Measurements from ENCODE around the gene IFT74. TPM values are rescaled to one million over a fixed set of nuclear protein-coding genes. Genes with fewer than 3 reads are reported as not detected.

The IFT74 gene
- total RNA-seq, 2 donors from 2014 or later = 4.7 to 8.9 TPM

DNA sequence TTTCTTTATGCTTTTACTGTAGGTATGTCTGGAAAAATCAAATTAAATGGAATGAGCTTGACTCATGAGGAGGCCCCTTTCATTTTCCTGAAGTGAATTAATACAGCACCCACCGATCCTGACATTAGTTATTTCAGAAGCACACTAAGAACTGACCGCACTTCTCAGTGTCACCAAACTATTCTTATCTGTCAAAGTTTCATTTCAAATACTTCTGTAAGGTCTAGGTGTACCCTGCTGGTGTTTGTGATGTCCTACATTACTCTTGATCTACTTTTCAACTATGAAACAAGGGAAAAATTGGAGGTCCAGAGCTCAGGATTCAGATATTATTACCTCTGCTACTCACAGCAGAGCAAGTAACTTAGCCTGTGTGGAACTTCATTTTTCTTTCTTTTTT is 151.0 kb downstream of the IFT74 start:
- Mint-ChIP-seq H3K4me1 (no peaks in the 10 kb centered on the region), H3K27ac (no peak overlapping the region), H3K27me3 (peaks cover 11% of the 10 kb centered on the region), H3K4me3 (no peak overlapping the region), H3K36me3 (ENCODE audit: low read depth) (no peaks in the 10 kb centered on the region)
- ATAC-seq = no peak
- DNase-seq = no peak
- no peaks in the 10 kb centered on the region for H3K9me3 ChIP-seq (ENCODE audit: control insufficient read depth, low read length, poor library complexity, severe bottlenecking)

DNA sequence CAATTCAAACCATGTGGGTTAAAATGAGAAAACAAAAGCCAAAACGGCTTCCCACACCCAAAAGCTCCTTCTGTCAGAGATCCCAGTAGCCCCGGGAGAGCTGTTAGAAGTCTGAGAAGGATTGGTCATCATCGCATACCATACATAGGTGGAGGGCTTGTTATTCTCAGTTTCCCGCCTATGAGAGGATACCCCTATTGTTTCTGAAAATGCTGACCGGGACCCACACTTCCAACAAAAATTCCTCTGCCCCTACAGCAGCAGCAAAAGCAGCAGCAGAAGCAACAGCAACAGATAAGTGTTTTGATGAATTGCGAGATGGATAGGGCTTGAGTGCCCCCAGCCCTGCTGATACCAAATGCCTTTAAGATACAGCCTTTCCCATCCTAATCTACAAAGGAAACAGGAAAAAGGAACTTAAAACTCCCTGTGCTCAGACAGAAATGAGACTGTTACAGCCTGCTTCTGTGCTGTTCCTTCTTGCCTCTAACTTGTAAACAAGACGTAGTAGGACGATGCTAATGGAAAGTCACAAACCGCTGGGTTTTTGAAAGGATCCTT is 152.8 kb downstream of the IFT74 start, which contains the start of gene TEK:
TEK (plus strand) TSS at position 245 of the 561 bp plus-strand sequence. CDS start 366 bp downstream, outside the sequence.
- peaks cover 11% of the 10 kb centered on the region for H3K27me3 Mint-ChIP-seq
- no peak within 1 kb of the TSS for H3K4me3 Mint-ChIP-seq
- no peak within 1 kb of the TSS for H3K27ac Mint-ChIP-seq
- DNase-seq = no peak
- ATAC-seq = no peak
- H3K36me3 Mint-ChIP-seq (ENCODE audit: low read depth) = no peaks in the 10 kb centered on the region
- no peaks in the 10 kb centered on the region for H3K4me1 Mint-ChIP-seq
- H3K9me3 ChIP-seq (ENCODE audit: control insufficient read depth, low read length, poor library complexity, severe bottlenecking) = no peaks in the 10 kb centered on the region

GRCh38 chr9:27109621-27110020 is 153.4 kb downstream of the IFT74 start:
- Mint-ChIP-seq H3K4me1 (no peaks in the 10 kb centered on the region), H3K36me3 (ENCODE audit: low read depth) (no peaks in the 10 kb centered on the region), H3K27ac (no peak overlapping the region), H3K27me3 (peaks cover 11% of the 10 kb centered on the region), H3K4me3 (no peak overlapping the region)
- no peak for ATAC-seq
- DNase-seq = no peak
- H3K9me3 ChIP-seq (ENCODE audit: control insufficient read depth, low read length, poor library complexity, severe bottlenecking) = no peaks in the 10 kb centered on the region

DNA sequence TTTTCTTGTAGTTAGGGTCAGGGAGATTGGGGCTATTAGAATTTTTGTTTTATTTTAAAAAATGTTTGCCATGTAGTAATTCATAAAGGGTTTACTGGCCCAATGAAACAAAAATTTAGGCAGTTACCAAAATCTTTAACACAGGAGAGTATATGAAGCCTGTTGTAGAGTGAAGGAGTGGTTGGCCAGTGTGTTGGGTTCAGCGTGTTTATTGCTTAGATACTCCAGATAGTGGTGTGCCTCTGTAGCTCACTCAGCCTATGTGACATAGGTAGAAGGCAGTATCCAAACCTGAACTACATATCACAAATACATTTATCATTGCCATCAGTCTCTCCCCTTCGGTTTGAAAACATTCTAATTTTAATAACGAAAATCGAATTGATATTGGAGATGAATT is 154.0 kb downstream of the IFT74 start:
- H3K9me3 ChIP-seq (ENCODE audit: control insufficient read depth, low read length, poor library complexity, severe bottlenecking) = no peaks in the 10 kb centered on the region
- no peak for ATAC-seq
- no peak overlapping the region for H3K4me3 Mint-ChIP-seq
- no peak overlapping the region for H3K27ac Mint-ChIP-seq
- no peaks in the 10 kb centered on the region for H3K4me1 Mint-ChIP-seq
- H3K36me3 Mint-ChIP-seq (ENCODE audit: low read depth) = no peaks in the 10 kb centered on the region
- no peak for DNase-seq
- peaks cover 11% of the 10 kb centered on the region for H3K27me3 Mint-ChIP-seq

DNA sequence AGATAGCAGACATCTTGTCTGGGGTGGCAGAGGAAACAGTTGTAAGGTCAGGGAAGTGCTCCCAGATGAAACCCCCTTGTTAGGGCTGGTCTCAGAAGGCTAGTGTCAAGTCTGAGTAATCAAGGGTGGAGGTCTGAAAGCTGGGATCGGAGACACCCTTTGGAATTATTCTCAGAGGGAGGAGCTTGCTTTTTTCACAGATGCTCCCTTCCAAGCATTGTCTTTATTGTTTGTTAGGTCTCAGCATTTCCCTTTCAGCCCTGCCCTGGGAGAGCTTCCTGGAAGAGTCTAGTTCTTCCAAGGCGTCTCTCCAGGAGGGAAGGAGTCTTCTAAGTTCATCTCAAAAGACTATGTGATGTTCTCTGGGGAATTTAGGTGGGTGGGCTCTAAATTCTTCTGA is 156.0 kb downstream of the IFT74 start:
- Mint-ChIP-seq H3K4me3 (no peak overlapping the region), H3K36me3 (ENCODE audit: low read depth) (no peaks in the 10 kb centered on the region), H3K27ac (no peak overlapping the region), H3K4me1 (no peaks in the 10 kb centered on the region), H3K27me3 (peaks cover 11% of the 10 kb centered on the region)
- no peak for ATAC-seq
- DNase-seq = no peak
- H3K9me3 ChIP-seq (ENCODE audit: control insufficient read depth, low read length, poor library complexity, severe bottlenecking) = no peaks in the 10 kb centered on the region

Other genes with a start within 250 kb of the IFT74 start
- gene CAAP1, start 63.6 kb upstream of the IFT74 start, total RNA-seq = 10 to 100 TPM; 11.0 to 17.7 TPM
- 10 to 100 TPM; 28.6 to 32.9 TPM for gene PLAA, start 9.2 kb upstream of the IFT74 start, total RNA-seq
- gene LRRC19, start 49.3 kb downstream of the IFT74 start, total RNA-seq = not detected
- not detected for gene TEK, start 152.8 kb downstream of the IFT74 start, total RNA-seq